Measurements from ENCODE around the gene POLG2. TPM values are rescaled to one million over a fixed set of nuclear protein-coding genes. Genes with fewer than 3 reads are reported as not detected.
"Not testable (repeated sequence)": the region's sequence is repeated elsewhere in the genome, so short reads cannot be mapped to it uniquely, and the experiment has no call there.

POLG2 gene
- polyA plus RNA-seq, 1 donor = 26.6 TPM

DNA sequence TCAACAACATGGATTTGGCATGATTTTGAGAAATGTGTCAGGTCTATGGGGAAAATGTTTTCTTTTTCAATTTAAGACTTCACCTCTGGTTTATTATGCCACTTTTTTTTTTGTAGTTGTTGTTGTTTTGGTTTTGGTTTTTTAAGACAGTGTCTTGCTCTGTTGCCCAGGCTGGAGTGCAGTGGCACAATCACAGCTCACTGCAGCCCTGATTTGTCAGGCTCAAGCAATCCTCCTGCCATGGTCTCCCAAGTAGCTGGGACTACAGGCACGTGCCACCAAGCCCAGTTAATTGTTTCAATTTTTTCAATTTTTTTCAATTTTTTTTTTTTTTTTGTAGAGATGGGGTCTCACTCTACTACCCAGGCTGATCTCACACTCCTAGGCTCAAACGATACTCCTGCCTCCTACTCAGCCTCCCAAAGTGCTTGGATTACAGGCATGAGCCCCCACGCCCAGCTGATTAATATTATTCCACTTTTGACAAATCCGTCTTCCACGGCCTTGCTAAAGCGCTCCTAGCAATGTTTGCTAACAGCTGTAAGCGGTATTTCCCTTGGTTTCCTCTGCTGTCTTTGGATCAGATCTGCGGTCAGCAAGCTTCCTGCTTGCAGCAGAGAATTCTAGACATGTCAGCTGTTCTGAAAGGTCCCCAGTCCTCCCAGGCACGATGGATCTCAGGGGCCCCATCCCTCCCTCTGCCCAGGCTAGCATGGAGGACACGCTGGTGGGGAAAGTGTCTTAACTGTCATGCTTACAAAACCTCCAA lies 54.9 kb downstream of the POLG2 start:
- peak; percentile 36 for DNase-seq (ENCODE audit: low read depth)

DNA sequence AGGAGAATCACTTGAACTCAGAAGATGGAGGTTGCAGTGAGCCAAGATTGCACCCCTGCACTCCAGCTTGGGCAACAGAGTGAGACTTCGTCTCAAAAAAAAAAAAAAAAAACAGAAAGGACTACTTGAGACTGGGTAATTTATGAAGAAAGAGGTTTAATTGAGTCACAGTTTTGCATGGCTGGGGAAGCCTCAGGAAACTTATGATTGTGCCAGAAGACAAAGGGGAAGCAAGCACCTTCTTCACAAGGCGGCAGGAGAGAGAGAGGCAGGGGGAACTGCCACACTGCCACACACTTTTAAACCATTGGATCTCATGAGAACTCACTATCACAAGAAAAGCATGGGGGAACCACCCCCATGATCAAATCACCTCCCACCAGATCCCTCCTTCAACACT lies 56.9 kb downstream of the POLG2 start:
- no peak for DNase-seq (ENCODE audit: low read depth)

DNA sequence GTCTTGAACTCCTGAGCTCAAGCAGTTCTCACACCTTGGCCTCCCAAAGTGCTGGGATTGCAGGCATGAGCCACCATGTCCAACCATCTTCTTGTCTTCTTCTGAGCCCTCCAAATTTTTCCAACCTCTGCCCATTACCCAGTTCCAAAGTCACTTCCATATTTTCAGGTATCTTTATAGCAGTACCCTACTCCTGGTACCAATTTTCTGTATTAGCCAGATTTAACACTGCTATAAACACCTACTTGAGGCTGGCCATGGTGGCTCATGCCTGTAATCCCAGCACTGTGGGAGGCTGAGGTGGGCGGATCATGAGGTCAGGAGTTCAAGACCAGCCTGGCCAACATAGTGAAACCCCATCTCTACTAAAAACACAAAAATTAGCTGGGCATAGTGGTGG lies 57.3 kb downstream of the POLG2 start:
- DNase-seq (ENCODE audit: low read depth) = not testable (repeated sequence)

DNA sequence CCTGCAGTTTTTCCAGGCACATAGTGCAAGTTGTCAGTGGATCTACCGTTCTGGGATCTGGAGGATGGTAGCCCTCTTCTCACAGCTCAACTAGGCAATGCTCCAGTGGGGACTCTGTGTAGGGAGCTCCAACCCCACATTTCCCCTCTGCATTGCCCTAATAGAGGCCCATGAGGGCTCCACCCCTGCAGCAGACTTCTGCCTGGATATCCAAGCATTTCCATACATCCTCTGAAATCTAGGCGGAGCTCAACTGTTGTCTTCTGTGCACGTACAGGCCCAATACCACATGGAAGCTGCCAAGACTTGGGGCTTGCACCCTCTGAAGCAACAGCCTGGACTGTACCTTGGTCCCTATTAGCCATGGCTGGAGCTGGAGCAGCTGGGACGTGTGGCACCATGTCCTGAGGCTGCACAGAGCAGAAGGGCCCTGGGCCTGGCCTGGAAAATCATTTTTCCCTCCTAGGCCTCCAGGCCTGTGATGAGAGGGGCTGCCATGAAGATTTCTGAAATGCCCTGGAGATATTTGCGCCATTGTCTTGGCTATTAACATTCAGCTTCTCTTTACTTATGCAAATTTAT lies 58.8 kb downstream of the POLG2 start:
- no peak for DNase-seq (ENCODE audit: low read depth)

DNA sequence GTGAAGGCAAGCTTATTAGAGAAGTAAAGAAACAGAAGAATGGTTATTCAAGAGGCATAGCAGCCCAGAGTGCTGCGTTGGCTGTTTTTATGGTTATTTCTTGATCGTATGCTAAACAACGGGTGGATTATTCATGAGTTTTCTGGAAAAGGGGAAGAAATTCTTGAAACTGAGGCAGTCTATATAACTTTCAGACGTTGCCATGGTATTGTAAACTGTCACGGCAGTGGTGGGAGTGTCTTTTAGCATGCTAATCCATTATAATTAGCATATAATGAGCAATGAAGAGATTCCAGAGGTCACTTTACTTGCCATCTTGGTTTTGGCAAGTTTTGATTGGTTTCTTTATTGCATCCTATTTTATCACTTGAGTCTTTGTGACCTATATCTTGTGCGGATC lies 65.3 kb downstream of the POLG2 start:
- no peak for DNase-seq (ENCODE audit: low read depth)

DNA sequence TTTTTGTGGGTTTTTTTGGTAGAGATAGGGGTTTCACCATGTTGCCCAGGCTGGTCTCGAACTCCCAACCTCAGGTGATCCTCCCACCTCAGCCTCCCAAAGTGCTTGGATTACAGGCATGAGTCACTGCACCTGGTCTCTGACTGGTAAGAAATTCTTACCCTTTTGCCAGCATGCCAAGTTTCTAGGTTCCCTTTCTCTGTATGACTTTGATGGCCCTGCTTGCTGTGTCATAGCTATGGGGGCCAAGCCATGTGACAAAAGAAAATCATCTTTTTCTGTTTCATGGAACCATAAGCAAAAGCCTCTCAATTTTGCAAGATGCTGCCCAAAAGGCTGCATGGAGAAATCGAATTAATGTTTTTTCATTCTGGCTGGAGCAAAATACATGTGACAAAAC lies 66.8 kb downstream of the POLG2 start:
- not testable (repeated sequence) for DNase-seq (ENCODE audit: low read depth)

DNA sequence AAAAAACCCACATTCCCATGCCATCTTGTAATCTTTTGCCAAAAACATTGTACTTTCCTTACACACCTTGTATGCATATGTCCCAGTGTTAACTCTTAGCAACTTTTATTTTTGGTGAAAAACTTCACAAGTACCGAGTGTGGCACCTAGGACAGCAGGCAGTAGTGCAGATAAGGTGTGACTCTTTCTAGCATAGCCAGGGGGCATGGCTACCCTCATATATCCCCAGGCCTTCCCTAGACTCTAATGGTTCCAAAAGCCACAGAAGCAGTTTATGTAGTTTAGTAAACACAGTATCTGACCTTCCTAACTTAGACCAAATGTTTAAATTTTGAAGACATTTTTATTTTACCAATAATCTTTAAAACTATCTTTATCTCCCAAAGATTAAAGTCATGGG lies 68.4 kb downstream of the POLG2 start:
- DNase-seq (ENCODE audit: low read depth) = no peak

Other genes with a start within 250 kb of the POLG2 start
- 22.2 TPM for gene TEX2, start 233.8 kb downstream of the POLG2 start, polyA plus RNA-seq (ENCODE audit: insufficient read length)
- gene PECAM1, start 106.2 kb downstream of the POLG2 start, polyA plus RNA-seq (ENCODE audit: insufficient read length) = 154 TPM
- 7.0 TPM for gene MILR1, start 47.9 kb downstream of the POLG2 start, polyA plus RNA-seq (ENCODE audit: insufficient read length)
- gene DDX5, start 9.2 kb upstream of the POLG2 start, polyA plus RNA-seq (ENCODE audit: insufficient read length) = 394 TPM
- gene CEP95, start 9.9 kb upstream of the POLG2 start, polyA plus RNA-seq (ENCODE audit: insufficient read length) = 59.3 TPM
- gene SMURF2, start 165.3 kb upstream of the POLG2 start, polyA plus RNA-seq (ENCODE audit: insufficient read length) = 19.8 TPM

Data from forelimb muscle (tissue), 1 donor.